NCI-H2196 treated with DMSO at 0.1 percent for 48 hours (cell line): ENCODE measurements around the gene CHD9NB.
"Not testable (repeated sequence)": the region's sequence is repeated elsewhere in the genome, so short reads cannot be mapped to it uniquely, and the experiment has no call there.

Source experiments
- DNase-seq: peaks from one replicate; lab custom pipeline; 2025; ENCODE audit not compliant: unreplicated experiment; lab: John Stamatoyannopoulos, UW

Gene CHD9NB

DNA sequence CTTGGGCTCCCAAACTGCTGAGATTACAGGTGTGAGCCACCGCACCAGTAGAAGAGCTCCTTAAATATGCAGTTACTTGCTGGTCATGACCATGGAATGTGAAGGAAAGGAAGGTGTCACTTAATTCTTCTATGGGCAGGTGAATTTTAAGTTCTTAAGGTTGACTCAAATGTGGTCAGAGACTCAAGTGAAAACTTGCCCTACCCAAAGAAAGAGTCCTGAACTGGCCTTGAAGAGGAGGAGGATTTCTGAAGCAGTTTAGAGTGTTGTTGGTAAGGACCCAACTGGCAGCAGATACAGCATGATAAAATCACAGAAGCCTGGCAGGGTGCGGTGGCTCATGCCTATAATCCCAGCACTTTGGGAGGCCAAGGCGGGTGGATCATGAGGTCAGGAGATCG is 31.4 kb upstream of the CHD9NB start:
- no peak for DNase-seq

DNA sequence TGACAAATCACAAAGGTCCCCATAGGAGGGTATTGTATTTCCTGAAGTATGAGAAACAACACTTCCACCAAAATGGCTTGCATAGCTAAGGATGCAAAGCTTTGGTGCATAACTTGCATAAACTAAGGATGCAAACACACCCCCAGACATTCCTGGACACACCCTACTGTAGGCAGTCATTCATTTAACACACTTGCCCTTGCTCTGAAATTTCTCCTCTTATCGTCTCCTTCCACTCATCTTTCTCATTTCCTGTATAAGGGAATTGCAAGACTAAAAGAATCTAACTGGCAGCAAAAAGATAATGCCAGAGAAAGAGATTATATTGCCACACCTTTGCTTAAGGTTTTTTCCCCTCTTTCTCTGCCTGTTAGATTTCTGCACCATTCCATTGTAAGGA is 30.4 kb upstream of the CHD9NB start:
- no peak for DNase-seq

DNA sequence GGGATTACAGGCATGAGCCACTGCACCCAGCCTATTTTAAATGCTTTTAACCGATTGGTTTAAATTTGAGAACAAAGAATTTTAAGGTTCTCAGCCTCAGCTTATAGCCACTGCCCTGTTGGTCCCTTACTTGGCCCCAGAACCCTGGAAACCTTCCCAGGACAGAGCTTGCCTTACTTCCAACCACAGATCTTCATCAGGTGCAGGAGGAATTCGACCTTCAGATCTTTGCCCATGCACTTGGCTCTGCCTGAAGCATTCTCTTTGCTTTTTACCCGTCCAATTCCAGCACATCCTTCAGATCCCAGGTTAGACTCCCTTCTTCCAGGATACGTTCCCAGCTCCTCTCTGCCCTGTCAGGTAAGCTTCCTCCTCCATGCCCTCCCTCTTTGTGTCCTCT is 29.8 kb upstream of the CHD9NB start:
- no peak for DNase-seq

DNA sequence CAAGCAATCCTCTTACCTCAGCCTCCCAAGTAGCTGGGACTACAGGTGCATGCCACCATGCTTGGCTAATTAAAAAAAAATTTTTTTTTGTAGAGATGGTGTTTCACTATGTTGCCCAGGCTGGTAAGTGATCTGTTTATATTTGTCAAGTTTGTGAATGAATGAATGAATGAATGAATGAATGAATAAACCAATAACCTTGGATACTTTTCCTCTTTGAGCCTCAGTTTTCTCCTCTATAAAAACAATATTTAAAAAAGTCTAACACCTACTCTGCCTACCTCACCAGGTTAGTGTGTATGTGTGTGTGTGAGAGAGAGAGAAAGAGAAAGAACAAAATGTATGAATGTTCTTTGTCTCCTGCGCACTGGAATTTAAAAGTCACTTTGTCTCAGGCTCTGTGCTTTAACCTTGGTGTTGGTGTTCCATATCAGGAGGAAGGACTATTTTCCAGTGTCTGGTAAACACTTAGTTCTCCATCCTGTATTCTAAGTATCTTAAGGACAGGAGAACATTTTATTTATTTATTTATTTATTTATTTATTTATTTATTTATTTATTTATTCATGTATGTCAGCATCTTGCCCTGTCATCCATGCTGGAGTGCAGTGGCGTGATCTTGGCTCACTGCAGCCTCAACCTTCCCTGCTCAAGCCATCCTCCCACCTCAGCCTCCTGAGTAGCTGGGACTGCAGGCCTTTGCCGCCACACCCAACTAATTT is 29.1 kb upstream of the CHD9NB start:
- no peak for DNase-seq

DNA sequence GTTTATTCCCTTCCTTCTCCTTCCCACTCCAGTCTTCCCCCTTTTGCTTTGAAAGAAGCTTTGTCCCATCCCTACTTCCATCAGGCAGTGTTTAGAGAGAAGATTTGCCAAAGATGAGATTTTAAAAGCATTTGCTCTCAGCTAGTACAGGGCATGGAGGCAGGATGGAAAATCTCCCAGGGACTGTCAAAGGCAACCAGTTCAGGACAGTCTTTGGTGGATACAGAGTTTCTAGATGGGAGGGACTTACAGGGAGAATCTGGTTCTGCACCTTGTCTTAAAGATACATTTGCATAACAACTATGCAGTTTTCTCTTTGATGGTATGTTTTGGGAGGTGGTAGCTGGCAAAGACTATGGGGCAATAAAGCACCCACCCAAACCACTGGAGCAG is 28.3 kb upstream of the CHD9NB start:
- DNase-seq: no peak

DNA sequence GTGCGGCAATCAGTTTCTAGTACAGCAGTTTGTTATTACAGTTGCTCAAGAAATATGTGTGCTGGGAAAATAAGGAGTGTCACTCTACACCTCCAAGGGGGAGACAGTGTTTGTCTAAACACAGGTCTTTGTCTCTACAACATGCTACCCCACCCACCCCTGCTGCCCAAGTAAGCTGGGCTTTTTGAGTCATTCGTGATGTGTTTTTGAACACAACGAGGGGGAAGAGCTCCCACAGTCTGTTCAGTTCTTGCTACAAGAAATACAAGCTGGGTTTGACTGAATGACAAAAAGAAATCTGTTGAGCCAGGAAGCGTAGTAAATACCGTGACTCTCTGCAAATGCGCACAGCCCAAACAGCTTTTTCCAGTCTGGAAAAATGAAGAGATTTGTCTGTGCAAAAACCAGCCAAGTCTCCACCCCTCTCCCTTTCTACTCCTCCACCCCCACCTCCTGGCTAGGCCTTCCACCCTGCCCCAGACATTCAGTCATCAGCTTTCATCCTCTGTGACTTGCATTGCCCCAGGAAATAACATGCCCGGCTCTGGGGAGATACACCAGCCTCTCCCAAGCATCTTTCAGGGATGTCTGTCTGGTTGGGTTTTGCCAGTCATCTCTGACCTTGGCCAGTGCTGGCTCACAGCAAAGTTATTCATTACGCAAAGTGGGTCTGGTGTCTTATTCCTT is 27.8 kb upstream of the CHD9NB start:
- DNase-seq: no peak

DNA sequence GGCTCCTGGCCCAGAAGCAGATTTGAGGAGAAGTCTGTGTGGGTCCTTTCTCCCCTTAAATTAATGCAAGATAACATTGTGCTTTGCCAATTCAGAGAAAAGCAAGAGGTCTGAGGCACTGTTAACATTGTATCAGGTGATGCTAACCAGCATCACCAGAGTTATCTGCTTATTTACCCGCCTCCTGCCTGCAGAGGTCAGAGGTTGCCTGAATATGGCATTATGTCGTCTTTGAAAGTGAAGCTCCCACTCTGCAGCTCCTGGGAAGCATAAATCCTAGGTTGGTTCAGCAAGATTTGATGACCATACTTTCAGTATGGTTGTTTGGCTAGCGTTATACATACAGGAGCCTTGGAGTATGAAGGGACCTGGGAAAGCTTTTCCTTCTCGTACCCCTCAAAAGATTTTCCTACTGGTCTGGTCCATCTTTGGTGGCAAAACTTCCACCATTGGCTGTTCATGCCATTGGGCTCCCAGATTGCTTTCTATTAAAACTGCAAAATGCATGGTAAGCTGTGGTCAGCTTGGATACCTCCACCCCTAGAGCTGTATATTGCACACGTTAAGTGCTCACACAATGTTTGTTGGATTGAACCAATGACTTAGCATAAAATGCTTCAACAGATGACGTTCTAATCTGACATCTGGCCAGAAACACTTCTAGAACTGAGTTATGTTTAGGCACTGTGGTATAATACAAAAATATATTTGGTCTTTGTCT is 26.2 kb upstream of the CHD9NB start:
- DNase-seq: no peak

DNA sequence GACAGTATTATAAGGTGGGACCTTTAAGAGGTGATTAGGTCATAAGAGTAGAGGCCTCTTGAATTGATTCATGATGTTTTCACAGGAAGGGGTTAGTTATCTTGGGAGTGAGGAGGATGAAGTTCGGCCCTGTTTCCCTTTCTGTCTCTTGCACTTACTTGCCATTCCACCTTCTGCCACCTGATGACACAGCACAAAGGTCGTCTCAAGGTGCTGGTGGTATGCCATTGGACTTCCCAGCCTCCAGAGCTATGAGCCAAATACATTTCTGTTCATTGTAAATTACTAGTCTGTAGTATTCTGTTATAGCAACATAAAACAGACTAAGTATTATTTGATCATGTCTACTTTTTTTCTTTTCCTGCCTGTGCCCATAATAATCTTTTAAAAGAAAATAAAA is 25.6 kb upstream of the CHD9NB start:
- no peak for DNase-seq

DNA sequence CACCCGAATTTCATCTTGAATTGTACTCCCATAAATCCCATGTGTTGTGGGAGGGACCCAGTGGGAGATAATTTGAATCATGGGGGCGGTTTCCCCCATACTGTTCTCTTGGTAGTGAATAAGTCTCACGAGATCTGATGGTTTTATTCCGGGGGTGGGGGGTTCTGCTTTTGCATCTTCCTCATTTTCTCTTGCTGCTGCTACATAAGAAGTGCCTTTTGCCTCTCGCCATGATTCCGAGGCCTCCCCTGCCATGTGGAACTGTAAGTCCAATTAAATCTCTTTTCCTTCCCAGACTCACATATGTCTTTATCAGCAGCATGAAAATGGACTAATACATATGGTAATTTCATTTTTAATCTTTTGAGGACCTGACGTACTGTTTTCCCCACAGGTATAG is 22.8 kb upstream of the CHD9NB start:
- not testable (repeated sequence) for DNase-seq

DNA sequence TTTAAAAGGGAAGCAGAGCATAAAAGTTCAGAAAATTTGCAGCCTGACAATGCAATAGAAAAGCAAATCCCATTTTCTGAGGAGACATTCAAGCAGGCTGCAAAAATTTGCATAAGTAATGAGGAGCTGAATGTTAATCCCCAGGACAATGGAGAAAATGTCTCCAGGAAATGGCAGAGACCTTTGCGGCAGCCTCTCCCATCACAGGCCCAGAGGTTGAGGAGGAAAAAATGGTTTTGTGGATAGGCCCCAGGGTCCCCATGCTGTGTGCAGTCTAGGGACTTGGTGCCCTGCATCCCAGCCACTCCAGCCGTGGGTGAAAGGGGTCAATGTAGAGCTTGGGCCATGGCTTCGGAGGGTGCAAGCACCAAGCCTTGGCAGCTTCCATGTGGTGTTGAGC is 21.6 kb upstream of the CHD9NB start:
- DNase-seq: not testable (repeated sequence)

DNA sequence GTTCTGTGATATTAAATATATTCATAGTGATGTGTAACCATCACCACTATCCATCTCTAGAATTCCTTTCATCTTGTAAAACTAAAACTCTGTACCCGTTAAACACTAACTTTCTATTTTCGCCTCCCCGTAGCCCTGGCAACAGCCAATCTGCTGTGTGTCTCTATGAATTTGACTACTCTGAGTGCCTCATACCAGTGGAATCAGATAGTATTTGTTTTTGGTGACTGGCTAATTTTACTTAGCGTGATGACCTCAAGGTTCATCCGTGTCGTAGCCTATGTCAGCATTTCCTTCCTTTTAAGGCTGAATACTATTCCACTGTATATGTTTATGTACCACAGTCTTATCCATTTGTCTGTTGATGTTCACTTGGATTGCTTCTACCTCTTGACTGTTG is 20.3 kb upstream of the CHD9NB start:
- DNase-seq: no peak

DNA sequence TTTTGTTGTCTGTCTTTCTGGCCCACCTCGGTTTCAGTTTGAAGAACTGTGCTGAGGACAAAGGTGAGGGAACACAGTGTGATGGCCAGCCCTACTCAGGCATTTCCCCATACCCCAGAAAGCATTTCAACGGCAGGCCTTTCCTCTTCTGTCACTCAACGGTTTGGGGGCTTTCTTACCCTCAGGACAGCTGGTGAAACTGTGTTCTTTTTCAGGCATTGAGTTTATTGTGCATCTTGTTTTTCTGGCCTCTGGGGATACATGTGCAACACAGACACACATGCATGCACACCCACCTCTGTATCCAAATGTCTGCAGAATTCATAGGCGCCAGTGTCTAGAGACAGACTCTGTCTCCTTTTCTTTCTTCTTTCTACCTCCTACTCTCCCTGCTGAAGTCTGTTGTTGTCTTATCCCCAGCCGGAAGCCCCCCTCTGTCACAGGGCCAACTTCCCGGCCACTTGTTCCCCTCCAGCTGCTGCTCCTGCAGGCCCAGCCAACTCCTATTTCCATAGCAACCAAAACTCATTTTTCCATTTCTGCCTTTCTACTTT is 19.1 kb upstream of the CHD9NB start:
- no peak for DNase-seq

DNA sequence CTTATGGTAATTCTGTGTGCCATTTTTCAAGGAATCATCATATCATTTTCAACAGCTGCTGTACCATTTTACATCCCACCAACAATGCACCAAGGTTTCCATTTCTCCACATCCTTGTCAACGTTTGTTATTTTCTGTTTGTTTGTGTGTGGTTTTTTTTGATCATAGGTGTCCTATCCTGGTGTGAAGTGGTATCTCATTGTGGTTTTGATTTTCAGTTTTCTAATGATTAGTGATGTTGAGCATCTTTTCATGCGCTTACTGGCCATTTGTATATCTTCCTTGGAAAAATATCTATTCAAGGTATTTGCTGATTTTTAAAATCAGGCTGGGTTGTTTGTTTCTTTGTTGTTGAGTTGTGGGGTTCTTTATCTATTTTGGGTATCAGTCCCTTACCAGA is 17.1 kb upstream of the CHD9NB start:
- no peak for DNase-seq

DNA sequence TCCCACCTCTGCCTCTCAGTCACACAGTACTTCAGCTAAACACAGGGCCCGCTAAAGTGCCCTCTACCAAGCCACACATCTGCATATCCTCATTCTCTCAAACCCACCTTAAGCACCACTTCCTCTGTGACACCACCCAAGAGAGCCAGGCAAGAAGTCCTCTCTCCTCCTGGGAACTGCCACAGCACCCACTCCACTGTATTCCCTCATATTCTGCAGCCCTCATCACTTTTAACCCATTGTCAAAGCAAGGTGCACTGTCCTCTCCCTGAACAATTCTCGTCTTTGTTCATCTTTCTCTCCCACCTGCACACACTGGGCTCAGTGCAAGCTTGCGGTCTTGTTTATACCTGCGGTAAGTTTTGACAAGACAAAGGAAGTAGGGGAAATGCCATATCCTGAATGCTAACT is 15.7 kb upstream of the CHD9NB start:
- no peak for DNase-seq

DNA sequence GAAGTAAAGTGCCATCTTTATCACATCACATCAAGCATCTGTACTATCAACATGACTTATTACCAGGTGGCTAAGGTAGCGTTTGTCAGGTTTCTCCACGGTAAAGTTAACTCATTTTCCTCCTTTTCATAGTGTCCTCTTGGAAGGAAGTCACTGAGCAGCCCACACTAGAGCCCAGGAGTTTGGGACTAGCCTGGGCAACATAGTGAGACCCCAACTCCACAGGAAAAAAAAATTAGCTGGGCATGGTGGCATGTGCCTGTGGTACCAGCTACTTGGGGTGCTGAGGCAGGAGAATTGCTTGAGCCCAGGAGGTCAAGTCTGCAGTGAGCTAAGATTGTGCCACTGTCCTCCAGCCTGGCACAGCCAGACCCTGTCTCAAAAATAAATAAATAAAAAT is 15.0 kb upstream of the CHD9NB start:
- no peak for DNase-seq

DNA sequence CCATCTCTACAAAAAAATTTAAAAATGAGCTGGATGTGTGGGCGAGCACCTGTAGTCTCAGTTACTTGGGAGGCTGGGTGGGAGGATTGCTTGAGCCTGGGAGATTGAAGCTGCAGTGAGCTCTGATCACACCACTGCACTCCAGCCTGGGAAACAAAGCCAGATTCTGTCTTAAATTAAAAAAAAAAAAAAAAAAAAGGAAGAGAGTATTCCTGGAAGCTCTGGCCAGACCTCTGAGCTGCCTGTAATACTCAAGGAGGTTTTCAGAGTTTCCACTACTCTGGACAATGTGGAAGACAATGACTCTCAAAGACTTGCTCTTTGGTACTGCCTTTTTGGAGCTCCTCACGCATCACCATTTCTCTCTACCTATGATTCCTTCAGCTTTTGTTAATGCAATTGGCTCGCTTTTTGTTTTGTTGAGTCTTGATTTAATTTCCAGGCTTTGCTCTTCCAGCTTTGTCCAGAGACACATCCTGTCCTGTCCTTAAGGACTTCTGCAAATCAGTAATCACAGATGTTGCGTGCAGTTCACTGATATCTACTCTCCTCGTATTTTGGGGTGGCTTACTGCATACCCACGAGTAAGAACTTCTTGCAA is 12.9 kb upstream of the CHD9NB start:
- DNase-seq: no peak

DNA sequence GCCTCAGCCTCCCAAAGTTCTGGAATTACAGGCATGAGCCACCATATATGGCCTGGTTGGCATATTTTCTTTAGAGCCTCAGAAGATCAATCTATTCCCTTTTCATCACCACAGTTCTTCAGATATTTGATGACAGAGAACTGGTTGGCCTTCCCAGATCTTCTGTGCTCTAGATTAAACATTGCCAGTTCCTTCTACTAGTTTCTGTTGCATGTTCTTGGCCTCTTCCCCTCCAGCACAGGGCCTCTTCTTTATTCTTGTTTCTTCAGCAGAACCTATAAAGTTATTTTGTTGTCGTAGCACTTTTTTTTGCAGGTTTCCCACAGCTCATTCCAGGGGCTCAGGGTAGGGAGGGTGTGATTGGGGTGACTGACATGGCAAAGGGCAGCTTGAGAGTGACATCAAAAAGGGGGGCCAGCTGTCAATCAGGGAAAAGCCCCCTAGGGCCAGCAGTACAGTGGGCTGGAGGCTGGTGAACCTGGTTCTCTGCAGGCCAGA is 11.4 kb upstream of the CHD9NB start:
- DNase-seq: no peak

DNA sequence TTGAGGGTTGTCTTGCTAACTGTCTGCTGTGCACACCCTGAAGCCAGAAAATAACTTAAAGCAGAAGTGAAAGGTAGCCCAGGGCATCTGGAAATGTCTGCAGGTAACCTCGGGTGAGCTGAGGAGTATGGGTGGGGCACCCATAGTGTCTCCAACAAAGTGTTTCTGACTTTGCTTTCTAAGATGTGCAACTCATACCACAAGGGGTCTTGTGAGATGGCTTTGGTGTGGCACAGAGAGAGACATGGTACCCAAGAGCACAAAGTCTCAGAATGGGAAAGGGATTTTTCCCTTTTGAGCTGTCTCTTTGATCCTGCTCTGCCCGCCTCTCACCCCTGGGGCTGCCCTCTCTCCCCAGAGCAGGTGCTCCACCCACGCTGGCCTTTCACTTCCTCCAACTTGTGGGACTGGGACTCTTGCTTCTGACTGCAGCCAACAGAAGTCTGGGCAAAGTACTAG is 9.0 kb upstream of the CHD9NB start:
- no peak for DNase-seq

DNA sequence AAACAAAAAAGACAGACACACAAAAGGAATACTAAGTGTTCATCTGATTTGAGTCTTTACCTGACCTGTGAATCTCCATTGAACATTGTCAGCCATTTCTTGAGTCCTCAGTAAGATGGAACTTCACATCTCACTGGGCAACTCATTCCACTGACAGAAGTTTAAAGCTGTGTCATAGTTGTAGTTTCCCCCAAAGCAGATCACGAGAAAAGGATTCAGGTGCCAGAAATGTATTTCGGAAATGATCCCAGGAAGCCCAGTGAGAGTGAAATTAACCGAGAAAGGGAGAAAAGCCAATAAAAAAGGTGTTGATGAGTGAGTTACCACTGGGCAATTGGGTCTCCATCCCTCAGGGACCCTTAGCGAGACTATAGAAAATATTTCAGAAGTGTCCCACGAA is 8.6 kb upstream of the CHD9NB start:
- no peak for DNase-seq

DNA sequence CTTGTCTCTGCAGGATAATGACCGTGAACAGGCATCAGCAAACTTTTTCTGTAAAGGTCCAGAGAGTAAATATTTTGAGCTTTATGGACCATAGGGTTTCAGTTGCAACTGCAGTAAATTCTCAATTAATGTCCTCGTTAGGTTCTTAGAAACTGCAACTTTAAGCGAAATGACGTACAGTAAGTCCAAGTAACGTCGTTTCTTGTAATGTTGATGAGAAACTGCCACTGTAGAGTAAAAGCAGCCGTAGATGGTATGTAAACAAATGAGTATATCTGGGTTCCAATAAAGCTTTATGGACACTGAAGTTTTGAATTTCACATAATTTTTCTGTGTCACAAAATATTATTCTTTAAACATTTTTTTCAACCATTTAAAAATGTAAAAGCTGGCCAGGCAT is 7.0 kb upstream of the CHD9NB start:
- DNase-seq: no peak

DNA sequence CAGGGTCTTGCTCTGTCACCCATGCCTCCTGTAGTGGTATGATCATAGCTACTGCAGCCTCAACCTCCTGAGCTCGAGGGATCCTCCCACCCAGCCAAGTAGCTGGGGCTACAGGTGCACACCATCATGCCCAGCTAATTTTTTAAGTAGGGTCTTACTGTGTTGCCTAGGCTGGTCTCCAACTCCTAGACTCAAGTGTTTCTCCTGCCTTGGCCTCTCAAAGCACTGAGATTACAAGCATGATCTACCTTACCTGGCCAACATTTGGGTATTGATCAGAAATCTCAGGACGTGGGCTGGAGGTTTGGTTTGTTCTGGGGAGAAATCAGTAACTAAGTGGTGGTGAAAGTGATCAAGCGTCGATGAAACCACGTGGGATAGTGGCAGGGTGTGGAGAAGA is 6.2 kb upstream of the CHD9NB start:
- no peak for DNase-seq
